HG02840 (cell line): ENCODE measurements around the gene PRAMEF13.
"Not testable (repeated sequence)": the region's sequence is repeated elsewhere in the genome, so short reads cannot be mapped to it uniquely, and the experiment has no call there.

Experiments
- ATAC-seq: cut with Tn5 transposase; IDR thresholded peaks from one replicate; pipeline ENCODE4 v1.9.1; 2021; ENCODE audit warnings: mild to moderate bottlenecking, moderate library complexity, moderate number of reproducible peaks; ENCODE audit not compliant: unreplicated experiment, low FRiP score

The PRAMEF13 gene, protein sequence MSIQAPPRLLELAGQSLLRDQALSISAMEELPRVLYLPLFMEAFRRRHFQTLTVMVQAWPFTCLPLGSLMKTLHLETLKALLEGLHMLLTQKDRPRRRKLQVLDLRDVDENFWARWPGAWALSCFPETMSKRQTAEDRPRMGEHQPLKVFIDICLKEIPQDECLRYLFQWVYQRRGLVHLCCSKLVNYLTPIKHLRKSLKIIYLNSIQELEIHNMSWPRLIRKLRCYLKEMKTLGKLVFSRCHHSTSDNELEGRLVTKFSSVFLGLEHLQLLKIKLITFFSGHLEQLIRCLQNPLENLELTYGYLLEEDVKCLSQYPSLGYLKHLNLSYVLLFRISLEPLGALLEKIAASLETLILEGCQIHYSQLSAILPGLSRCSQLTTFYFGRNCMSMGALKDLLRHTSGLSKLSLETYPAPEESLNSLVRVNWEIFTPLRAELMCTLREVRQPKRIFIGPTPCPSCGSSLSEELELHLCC

DNA sequence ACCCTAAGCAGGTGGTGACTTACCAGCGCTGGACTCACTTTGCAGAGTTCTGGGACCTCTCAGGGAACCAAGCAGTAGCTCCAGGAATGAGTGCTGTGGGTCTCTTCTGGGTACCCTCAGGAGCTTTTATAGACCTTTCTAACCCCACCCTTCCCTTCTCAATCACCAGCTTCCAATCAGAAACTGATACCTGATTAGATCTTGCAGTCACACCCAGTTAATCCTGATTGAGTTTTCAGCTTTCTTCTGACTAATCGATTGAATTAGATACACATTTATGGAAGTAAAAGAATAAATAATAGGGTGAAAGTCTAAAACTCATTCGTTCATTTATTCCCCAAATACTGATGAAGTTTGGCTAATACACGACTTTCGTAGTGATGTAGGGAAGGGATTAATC lies at the start of gene PRAMEF13:
TSS of gene PRAMEF13 (minus strand) at position 101 of the 400 bp plus-strand sequence. CDS start 1,820 bp downstream, outside the sequence.
- ATAC-seq: not testable (repeated sequence)

DNA sequence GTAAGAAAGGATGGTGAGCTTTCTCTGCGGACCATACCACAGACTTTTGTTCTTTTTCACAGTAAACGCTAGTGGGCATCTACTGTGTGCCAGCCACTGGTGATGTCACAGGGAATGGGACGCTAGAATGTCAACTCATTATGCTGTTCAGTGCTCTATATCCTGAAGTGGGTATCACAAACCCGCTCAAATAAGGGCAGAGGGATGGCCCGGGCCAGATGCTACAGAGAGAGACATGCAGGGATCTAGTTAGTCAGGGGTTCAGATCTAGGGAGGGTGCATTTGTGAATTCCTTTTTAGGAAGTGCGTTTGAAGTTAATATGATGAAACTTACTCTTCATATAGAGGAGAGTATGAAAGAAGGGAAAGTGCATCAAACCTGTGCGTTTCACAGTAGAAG lies 45.9 kb upstream of the PRAMEF13 start:
- ATAC-seq: not testable (repeated sequence)

DNA sequence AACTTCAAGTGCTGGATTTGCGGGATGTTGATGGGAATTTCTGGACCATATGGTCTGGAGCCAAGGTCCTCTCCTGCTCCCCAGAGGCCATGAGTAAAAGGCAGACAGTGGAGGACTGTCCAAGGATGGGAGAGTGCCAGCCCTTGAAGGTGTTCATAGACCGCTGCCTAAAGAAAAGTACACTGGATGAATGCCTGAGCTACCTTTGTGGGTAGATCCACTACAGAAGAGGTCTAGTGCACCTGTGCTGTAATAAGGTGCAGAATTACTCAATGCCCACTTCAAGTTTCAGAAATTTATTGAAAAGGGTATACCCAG lies 45.3 kb upstream of the PRAMEF13 start:
- not testable (repeated sequence) for ATAC-seq

DNA sequence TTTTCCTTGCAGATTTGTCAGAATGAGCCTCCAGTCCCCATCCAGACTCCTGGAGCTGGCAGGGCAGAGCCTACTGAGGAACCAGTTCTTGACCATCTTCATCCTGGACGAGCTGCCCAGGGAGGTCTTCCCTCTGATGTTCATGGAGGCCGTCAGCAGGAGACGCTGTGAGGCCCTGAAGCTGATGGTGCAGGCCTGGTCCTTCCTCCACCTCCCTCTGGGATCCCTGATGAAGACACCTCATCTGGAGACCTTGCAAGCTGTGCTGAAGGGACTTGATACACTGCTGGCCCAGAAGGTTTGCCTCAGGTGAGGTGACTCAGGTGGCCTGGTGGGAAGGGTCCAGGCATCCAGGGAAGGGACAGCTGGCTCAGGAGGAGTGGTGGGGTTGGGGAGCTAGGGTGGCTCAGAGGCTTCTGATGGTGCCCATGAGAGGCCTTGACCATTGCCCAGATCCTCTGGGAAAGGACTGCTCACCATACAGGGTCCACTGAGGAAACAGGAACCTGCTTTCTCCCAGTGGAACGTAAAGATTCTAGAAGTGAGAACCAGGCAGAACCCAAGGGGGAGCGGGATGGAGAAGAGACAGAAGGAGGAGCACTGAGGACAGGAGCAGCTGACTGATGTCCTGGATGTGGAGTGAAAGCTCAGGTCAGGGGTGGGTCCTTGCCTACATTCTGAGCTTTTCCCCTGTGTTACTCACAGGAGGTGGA lies 44.8 kb upstream of the PRAMEF13 start:
- not testable (repeated sequence) for ATAC-seq

DNA sequence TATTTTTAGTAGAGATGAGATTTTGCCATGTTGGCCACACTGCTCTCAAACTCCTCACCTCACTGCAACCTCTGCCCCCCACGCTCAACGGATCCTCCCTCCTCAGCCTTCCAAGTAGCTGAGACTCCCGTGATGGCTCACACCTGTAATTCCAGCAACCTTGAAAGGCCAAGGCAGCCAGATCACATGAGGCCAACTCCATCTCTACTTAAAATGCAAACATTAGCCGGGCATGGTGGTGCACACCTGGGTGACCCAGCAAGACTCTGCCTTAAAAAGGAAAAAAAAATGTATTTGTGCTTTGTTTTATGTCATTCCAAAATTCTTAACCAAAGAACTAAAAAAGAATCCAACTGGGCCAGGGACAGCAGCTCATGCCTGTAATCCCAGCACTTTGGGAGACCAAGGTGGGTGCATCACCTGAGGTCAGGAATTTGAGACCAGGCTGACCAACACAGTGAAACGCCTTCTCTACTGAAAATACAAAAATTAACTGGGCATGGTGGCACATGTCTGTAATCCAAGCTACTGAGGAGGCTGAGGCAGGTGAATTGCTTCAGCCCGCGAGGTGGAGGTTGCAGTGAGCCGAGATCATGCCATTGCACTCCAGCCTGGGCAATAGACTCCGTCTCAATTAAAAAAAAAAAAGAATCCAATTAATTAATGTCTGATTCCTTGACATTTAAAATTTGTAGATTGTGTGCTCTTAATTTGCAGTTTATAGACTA lies 42.5 kb upstream of the PRAMEF13 start:
- ATAC-seq: not testable (repeated sequence)

DNA sequence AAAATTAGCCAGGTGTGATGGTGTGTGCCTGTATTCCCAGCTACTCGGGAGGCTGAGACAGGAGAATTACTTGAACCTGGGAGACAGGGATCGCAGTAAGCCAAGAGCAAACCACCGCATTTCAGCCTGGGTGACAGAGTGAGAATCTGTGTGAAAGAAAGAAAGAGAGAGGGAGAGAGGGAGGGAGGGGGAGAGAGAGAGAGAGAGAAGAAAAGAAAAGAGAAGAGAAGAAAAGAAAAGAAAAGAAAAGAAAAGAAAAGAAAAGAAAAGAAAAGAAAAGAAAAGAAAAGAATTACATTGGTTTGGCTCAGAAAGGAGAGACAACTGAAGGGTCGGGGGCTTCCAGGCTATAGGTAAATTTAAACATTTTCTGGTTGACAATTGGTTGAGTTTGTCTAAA lies 38.4 kb upstream of the PRAMEF13 start:
- not testable (repeated sequence) for ATAC-seq

DNA sequence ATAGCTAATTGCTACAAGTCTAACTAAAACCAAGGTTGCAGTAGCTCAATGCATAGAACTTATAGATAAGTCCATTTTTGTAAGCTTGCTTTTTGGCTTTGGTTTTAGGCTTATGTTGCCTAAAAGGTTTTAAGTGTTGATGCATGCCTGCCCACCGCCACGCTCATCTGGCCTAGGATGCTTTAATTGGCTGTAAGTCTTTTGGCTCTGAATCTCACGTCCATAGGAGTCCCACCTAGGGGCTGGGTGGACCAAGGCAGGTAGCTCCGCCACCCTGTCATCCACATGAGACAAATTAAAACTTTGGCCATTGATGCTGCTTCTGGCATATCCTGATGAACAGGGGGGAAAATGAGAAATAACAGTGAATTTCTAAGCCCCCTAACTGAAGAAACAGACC lies 36.4 kb upstream of the PRAMEF13 start:
- not testable (repeated sequence) for ATAC-seq

DNA sequence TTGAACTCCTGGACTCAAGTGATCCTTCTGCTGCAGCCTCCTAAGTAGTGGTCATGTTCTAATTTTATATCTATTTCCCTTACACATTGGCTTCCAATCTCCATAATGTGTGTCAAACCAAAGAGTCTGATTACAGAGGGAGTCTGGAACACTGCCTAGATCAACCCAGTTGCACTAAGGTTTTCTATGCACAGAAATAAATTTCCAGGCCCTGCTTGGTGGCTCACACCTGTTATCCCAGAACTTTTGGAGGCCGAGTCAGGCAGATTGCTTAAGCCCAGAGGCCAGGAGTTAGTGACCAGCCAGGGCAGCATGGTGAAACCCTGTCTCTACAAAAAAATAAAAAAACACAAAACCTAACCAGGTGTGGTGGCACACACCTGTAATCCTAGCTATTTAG lies 32.8 kb upstream of the PRAMEF13 start:
- not testable (repeated sequence) for ATAC-seq

DNA sequence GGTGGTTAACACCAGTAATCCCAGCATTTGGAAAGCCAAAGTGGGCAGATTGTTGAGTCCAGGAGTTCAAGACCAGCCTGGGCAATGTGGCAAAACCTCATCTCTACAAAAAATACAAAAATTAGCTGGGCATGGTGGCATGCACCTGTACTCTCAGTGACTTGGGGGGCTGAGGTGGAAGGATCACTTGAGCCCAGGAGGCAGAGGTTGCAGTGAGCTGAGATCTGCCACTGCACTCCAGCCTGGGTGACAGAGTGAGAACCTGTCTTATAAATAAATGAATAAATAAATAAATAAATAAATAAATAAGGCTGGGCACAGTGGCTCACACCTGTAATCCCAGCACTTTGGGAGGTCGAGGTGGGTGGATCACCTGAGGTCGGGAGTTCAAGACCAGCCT lies 30.8 kb upstream of the PRAMEF13 start:
- not testable (repeated sequence) for ATAC-seq

DNA sequence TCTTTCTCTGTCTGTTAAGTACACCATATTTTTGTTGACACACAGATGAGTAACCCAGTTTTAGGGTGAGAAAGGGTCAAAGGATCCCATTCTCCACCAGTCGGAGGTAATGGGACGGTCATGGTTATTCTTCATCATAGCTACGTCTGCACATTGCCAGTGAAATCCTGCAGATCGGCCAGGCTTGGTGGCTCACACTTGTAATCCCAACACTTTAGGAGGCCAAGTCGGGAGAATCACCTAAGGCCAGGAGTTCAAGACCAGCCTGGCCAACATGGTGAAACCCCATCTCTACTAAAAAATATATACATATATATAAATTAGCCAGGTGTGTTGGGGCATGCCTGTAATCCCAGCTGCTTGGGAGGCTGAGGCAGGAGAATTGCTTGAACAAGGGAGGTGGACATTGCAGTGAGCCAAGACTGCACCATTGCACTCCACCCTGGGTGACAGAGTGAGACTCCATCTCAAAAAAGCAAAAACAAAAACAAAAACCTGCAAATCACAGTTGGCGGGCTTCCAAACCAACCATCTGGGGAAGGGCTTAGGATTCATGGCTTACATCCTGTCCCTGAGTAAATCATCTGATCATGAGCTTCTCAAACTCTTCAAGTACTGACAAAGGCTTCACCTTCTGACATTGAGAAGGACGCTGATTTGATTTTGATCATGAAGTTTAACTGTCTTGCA lies 30.0 kb upstream of the PRAMEF13 start:
- ATAC-seq: not testable (repeated sequence)

DNA sequence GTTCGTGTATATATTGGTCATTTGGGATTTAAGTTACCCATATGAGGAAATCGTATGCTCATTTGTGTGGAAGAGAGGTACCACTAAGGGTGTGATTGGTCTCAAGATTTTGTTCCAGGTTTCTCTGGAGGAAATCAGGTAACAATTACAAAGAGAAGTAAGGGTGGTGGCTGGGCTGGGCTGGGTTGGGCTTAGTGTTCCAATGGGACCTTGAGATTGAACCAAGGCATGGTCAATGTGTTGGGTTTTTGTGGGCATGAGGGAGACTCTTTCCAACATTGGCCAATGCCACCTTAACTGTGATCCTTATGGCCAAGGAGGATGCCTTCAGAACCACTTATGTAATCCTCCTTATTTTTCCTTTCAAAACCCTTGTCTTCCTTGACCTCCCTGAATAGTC lies 29.4 kb upstream of the PRAMEF13 start:
- ATAC-seq: not testable (repeated sequence)

DNA sequence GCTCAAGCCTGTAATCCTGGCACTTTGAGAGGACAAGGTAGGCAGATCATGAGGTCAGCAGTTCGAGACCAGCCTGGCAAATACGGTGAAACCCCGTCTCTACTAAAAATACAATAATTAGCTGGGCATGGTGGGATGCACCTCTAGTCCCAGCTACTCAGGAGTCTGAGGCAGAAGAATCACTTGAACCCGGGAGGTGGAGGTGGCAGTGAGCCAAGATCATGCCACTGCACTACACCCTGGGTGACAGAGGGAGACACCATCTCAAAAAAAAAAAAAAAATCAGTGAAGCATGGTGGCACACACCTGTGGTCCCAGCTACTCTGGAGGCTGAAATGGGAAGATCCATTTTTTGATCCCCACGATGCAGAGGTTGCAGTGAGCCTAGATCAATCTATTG lies 28.9 kb upstream of the PRAMEF13 start:
- ATAC-seq: not testable (repeated sequence)

DNA sequence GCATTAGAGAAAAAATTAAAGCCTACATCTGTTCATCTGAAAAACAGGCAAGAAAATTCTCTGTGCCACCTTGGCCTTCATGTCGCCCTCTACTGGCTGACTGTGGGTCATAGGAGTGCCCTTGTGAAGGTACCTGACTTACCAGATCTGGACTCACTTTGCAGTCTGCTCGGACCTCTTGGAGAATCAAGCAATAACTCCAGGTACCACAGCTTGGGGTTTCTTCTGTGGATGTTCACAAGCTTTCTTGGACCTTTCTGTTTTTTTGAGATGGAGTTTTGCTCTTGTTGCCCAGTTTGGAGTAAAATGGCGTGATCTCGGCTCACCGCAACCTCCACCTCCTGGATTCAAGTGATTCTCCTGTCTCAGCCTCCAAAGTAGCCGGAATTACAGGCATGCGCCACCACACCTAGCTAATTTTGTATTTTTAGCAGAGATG lies 27.2 kb upstream of the PRAMEF13 start:
- no peak for ATAC-seq

DNA sequence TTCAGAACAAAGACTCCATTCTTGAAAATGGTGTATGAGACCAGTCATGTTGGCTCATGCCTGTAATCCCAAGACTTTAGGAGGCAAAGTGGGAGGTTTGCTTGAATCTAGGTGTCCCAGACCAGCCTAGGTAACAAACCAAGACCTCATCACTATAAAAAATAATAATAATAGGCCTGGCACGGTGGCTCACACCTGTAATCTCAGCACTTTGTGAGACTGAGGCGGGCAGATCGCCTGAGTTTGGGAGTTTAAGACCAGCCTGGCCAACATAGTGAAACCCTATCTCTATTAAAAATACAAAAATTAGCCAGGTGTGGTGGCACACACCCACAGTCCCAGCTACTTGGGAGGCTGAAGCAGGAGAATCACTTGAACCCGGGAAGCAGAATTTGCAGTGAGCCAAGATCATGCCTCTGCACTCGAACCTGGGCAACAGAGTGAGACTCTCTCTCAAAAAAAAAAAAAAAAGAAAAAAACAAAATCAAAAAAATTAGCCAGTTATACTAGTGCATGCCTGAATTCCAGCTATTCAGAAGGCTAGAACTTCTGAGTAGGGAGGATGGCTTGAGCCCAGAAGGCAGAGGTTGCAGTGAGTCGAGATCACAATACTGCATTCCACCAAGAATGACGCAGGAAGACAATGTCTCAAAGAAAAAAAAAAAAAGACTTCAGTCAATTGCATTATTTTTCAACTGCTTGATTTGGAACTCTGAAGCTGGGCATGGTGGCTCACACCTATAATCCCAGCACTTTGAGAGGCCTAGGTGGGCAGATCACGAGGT lies 26.3 kb upstream of the PRAMEF13 start:
- not testable (repeated sequence) for ATAC-seq

DNA sequence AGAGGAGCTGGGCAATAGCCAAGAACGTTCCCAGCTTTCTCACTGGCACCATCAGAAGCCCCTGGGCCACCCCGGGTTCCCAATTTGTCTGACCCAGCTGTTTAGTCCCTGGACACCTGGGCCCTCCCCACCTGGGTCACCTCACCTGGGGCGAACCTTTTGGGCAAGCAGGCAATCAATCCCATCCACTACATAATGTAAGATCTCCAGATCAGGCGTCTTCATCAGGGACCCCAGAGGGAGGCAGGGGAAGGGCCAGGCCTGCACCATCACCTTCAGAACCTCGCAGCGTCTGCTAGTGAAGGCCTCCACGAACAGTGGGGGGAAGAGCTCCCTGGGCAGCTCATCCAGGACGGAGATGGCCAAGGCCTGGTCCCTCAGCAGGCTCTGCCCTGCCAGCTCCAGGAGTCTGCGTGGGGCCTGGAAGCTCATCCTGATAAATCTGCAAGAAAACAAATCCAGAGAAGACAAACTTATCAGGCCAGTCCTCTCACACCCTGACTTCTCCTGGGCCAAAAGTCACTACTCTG lies 24.5 kb upstream of the PRAMEF13 start, which contains the start of gene PRAMEF18:
TSS of gene PRAMEF18 (minus strand) at position 480 of the 530 bp plus-strand sequence. CDS start at position 432, 48 bp downstream.
- not testable (repeated sequence) for ATAC-seq

DNA sequence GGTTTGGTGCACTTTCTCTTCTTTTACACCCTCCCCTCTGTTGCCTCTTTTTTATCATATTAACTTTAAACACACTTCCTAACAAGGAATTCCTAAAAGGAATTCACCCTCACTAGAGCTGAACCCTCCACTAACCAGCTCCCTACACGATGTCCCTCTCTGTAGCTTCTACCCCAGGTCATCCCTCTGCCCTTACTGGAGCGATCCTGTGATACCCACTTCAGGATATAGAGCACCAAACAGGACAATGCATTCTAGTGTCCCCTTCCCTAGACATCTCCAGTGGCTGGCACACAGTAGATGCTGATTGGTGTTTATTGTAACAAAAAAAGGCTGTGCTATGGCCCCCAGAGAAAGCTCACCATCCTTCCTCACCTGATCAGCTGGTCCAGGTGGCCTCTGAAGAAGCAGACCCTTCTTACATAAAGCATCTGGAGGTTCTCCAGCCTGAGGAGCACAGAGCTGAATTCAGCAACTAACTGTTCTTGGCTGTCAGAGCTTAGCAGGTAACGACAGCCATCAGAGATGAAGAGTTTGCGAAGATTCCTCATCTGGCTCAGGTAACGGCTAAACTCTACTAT lies 23.4 kb upstream of the PRAMEF13 start:
- no peak for ATAC-seq

DNA sequence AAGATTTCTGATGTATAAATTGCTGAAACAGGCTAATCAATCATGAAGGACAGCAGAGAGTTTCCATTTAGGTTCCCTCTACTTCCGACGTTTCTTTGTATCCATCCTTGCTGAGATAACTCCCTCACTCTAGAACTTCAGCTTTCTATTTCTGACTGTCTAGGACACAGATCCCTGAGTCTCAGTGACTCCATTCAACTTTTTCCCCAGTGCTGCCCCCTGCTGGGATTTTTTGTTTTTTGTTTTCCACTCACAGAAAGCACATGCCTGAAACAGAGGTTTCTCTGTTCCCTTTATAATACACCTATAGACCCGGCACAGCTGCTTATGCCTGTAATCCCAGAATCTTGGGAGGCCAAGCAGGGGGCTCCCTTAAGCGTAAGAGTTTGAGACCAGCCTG lies 21.6 kb upstream of the PRAMEF13 start:
- not testable (repeated sequence) for ATAC-seq

DNA sequence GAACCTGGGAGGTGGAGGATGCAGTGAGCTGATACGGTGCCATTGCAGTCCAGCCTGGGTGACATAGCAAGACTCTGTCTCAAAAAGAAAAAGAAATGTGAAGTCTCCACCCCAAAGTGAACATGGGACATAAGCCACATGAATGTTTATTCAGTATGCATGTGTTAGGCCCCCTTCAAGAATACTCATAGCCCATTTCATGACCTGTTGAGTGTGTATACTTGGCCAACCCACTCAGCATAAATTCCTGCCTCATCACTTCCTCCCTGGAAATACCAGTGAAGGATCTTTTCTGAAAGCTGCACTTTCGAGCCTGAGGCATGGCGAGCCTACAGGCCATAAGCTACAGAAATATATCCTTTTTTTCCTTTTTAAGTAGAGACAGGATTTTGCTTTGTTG lies 18.0 kb upstream of the PRAMEF13 start:
- ATAC-seq: not testable (repeated sequence)

DNA sequence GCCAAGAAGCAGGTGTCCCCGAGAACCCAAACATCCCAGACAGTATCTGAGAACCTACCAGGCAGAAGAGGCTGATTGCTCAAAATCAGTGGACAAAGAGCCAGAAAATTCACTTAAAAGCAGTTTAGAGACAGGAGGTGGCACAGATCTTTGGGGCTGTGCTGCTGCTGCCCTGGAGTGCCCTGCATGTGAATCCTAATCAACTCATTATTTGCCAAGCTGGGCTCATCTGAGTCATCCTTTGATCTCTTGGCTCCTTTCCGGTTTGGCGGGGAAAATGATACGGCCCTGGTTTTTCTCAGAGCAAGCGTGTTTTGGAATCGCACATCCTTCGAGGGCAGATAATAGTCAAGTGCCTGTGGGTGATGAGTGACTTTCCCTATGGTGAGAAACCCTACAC lies 15.4 kb upstream of the PRAMEF13 start:
- ATAC-seq: not testable (repeated sequence)
